ENCODE data around the gene TMEM54. TPM values are rescaled to one million over a fixed set of nuclear protein-coding genes. Genes with fewer than 3 reads are reported as not detected.

Gene TMEM54
- total and polyA plus RNA-seq, 7 donors: 47.4 to 799 (median 135) TPM

- no peak for DNase-seq
- no peak for TF ChIP-seq EP300 (IDR thresholded peaks at IDR 0.05)
- no peak for TF ChIP-seq POLR2A (IDR thresholded peaks at IDR 0.05)
- TF ChIP-seq CTCF (IDR thresholded peaks at IDR 0.05): no peak
- no peak for TF ChIP-seq POLR2AphosphoS5 (IDR thresholded peaks at IDR 0.05)
- H3K27me3 ChIP-seq: peaks cover 0 to 21% (median 0%) of the 10 kb centered on the region in 3 donors
- no peaks in the 10 kb centered on the region for H3K36me3 ChIP-seq
- intact Hi-C loops (cut with DNase I): no loop called here
- H3K4me1 ChIP-seq: no peaks in the 10 kb centered on the region
- H3K4me3 ChIP-seq: no peak overlapping the region
- H3K9me3 ChIP-seq: no peaks in the 10 kb centered on the region
- H3K27ac ChIP-seq: no peak overlapping the region
- 11 to 29% methylated on average over 1 of the region's 1 CpG for WGBS, 2 donors
Observed at GRCh38 chr1:32918179-32918578, 17.0 kb upstream of the TMEM54 start.

GRCh38 chr1:32917521-32917920 is 16.3 kb upstream of the TMEM54 start:
- intact Hi-C loops (cut with DNase I): no loop called here
- no peak overlapping the region for H3K27ac ChIP-seq
- H3K27me3 ChIP-seq: peaks cover 0 to 14% (median 0%) of the 10 kb centered on the region in 3 donors
- TF ChIP-seq EP300 (IDR thresholded peaks at IDR 0.05): no peak
- TF ChIP-seq POLR2A (IDR thresholded peaks at IDR 0.05): no peak
- 47 to 84% methylated on average over 7 of the region's 7 CpGs for WGBS, 2 donors
- no peak for DNase-seq
- no peaks in the 10 kb centered on the region for H3K9me3 ChIP-seq
- no peaks in the 10 kb centered on the region for H3K4me1 ChIP-seq
- H3K4me3 ChIP-seq: no peak overlapping the region
- H3K36me3 ChIP-seq: no peaks in the 10 kb centered on the region

GRCh38 chr1:32915766-32916706 is 14.8 kb upstream of the TMEM54 start:
- no peak for DNase-seq
- Histone ChIP-seq H3K27ac (no peak overlapping the region), H3K4me3 (no peak overlapping the region), H3K4me1 (no peaks in the 10 kb centered on the region), H3K9me3 (no peaks in the 10 kb centered on the region), H3K36me3 (no peaks in the 10 kb centered on the region), H3K27me3 (peaks cover 0 to 5% (median 0%) of the 10 kb centered on the region in 3 donors)
- TF ChIP-seq POLR2AphosphoS5 (IDR thresholded peaks at IDR 0.05) (no peak), CTCF (IDR thresholded peaks at IDR 0.05) (no peak), EP300 (IDR thresholded peaks at IDR 0.05) (no peak), POLR2A (IDR thresholded peaks at IDR 0.05) (no peak)
- 92% methylated on average over 12 of the region's 12 CpGs for WGBS, 2 donors
- intact Hi-C loops (cut with DNase I): no loop called here

- Histone ChIP-seq H3K36me3 (no peaks in the 10 kb centered on the region), H3K4me1 (no peaks in the 10 kb centered on the region), H3K27me3 (no peaks in the 10 kb centered on the region), H3K4me3 (no peak overlapping the region), H3K9me3 (no peaks in the 10 kb centered on the region), H3K27ac (no peak overlapping the region)
- 96 to 98% methylated on average over 5 of the region's 5 CpGs for WGBS, 2 donors
- no peak for TF ChIP-seq POLR2AphosphoS5 (IDR thresholded peaks at IDR 0.05)
- no peak for TF ChIP-seq CTCF (IDR thresholded peaks at IDR 0.05)
- no peak for TF ChIP-seq EP300 (IDR thresholded peaks at IDR 0.05)
- TF ChIP-seq POLR2A (IDR thresholded peaks at IDR 0.05): no peak
- intact Hi-C loops (cut with DNase I): no loop called here
- no peak for DNase-seq
Observed at GRCh38 chr1:32910319-32910718, 9.1 kb upstream of the TMEM54 start.

GRCh38 chr1:32907435-32907834 is 6.2 kb upstream of the TMEM54 start:
- H3K36me3 ChIP-seq: no peaks in the 10 kb centered on the region
- DNase-seq: no peak
- no peak for TF ChIP-seq CTCF (IDR thresholded peaks at IDR 0.05)
- no peak for TF ChIP-seq POLR2AphosphoS5 (IDR thresholded peaks at IDR 0.05)
- TF ChIP-seq POLR2A (IDR thresholded peaks at IDR 0.05): no peak
- TF ChIP-seq EP300 (IDR thresholded peaks at IDR 0.05): no peak
- H3K4me1 ChIP-seq: no peaks in the 10 kb centered on the region
- WGBS, 2 donors: 8 to 24% methylated on average over 4 of the region's 4 CpGs
- H3K27ac ChIP-seq: no peak overlapping the region
- intact Hi-C loops (cut with DNase I): no loop called here
- no peaks in the 10 kb centered on the region for H3K9me3 ChIP-seq
- no peaks in the 10 kb centered on the region for H3K27me3 ChIP-seq
- no peak overlapping the region for H3K4me3 ChIP-seq

Data from sigmoid colon (tissue), 7 donors.